NCI-H1105 (cell line): ENCODE measurements around the gene ZNF862.
"Not testable (repeated sequence)": the region's sequence is repeated elsewhere in the genome, so short reads cannot be mapped to it uniquely, and the experiment has no call there.

Source experiments
- DNase-seq: peaks from one replicate; lab custom pipeline; 2025; lab: John Stamatoyannopoulos, UW

ZNF862 gene

DNA sequence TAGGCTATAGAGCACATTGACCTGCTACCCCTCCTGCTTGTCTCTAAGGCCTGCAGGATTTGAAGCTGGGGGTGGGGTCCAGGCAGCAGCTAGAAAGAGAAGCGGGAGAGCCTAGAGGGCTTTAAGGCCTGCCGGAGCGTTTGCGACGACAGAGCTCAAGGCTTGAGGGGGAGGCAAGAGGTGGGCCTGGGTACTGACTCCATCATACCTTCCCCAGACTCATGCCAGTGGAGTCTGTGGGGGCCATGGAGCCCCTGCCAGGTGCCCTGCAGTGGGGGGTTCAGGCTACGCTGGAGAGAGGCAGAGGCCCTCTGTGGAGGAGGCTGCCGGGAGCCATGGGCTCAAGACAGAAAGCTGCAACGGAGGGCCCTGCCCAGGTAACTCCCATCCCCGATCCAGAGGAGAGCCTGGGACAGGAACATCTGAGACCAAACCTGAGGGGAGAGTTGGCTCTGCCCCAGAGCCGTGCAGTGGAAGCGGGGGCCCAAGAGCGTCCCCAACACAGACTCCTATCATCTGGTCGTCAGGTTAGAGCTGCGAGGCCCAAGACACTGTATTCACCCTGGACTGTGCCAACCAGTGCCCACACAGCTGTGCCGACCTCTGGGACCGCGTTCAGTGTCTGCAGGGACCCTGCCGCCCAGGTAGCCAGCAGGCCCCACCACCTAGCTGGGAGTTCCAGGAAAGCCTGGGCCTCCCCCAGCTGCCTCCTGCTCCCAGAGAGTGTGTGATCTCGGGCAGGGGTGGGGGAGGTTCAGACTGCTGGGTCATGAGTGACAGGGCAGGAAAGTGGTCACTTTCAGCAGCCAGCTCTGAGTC lies 13.2 kb upstream of the ZNF862 start:
- no peak for DNase-seq

DNA sequence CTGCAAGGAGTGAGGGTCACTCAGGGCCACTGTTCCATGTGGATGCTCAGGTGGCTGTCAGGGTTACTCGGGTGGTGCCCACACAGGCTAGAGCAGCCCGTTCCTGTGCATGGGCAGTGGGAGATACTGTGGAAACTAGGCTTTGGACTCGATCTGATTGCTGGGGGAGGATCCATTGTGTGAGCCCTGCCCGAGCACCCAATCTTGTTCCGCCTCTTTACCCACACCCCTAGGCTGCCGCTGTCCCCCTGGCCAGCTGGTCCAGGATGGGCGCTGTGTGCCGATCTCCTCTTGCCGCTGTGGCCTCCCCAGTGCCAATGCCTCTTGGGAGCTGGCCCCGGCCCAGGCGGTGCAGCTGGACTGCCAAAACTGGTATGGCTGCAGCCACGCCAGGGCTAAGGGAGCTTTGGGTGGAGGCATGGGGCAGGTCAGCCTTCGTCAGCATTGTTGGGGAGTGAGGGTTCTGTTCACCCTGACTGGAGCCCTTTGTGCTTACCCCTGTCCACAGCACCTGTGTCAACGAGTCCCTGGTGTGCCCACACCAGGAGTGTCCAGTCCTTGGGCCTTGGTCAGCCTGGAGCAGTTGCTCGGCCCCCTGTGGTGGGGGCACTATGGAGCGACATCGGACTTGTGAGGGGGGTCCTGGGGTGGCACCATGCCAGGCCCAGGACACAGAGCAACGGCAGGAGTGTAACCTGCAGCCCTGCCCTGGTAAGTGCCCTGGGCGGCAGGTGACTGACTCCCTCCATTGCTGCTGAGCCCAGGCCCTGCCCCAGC lies 12.4 kb upstream of the ZNF862 start:
- no peak for DNase-seq

DNA sequence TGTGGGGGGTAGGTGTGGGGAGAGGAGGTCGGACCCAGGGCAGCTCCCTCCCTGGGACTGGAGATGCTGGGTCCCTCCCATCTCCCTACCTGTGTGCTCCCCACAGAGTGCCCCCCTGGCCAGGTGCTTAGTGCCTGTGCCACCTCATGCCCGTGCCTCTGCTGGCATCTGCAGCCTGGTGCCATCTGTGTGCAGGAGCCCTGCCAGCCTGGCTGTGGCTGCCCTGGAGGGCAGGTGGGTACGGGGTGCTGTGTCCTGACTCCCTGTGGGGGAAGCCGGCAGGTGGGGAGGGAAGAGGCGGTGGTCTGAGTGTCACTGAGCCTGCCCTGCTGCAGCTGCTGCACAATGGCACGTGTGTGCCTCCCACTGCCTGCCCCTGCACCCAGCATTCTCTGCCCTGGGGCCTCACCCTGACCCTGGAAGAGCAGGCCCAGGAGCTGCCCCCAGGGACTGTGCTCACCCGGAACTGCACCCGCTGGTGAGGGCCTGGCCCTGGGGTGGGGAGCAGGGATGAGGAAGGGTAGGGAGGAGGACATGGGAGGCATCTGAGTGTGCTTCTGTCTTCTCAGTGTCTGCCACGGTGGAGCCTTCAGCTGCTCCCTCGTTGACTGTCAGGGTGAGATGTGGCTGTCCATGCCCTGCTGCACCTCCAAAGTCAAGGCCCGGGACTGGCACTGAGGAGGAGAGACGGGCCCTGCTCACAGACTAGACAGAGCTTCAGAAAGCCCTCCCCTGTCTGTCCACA lies 11.7 kb upstream of the ZNF862 start:
- DNase-seq = no peak

DNA sequence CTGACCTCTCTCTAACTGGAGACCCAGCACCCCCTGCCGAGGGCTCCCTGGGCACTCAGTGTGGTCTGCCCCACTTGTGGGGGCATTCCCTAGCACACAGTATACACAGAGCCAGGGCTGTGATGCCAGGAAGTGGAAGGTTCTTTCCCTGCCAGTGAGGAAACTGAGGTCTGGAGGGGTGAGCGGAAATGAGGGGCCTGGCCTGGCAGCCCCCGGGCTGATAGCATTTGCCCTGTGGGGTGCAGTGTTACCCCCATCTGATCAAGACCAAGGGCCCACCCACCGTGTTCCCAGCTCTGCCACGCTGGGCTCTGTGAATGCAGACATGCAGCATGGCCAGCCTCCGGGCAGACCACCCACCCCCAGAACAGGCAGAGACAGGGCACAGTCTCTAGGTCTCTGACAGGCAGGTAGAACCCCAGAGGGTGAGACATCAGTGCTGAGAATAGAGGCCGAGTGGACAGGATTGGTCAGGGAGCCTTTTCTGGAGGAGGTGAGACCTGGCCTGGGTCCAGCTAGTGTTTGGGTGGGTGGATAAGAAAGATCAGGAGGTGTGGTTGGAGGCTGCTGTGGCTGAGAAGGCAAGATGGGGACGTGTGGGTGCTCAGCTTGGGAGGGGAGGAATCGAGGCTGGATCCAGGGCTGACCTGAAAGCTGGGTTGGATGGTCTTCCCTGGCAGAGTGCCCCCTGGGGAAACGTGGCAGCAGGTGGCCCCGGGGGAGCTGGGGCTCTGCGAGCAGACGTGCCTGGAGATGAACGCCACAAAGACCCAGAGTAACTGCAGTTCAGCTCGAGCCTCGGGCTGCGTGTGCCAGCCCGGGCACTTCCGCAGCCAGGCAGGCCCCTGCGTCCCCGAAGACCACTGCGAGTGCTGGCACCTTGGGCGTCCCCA lies 10.8 kb upstream of the ZNF862 start:
- no peak for DNase-seq

DNA sequence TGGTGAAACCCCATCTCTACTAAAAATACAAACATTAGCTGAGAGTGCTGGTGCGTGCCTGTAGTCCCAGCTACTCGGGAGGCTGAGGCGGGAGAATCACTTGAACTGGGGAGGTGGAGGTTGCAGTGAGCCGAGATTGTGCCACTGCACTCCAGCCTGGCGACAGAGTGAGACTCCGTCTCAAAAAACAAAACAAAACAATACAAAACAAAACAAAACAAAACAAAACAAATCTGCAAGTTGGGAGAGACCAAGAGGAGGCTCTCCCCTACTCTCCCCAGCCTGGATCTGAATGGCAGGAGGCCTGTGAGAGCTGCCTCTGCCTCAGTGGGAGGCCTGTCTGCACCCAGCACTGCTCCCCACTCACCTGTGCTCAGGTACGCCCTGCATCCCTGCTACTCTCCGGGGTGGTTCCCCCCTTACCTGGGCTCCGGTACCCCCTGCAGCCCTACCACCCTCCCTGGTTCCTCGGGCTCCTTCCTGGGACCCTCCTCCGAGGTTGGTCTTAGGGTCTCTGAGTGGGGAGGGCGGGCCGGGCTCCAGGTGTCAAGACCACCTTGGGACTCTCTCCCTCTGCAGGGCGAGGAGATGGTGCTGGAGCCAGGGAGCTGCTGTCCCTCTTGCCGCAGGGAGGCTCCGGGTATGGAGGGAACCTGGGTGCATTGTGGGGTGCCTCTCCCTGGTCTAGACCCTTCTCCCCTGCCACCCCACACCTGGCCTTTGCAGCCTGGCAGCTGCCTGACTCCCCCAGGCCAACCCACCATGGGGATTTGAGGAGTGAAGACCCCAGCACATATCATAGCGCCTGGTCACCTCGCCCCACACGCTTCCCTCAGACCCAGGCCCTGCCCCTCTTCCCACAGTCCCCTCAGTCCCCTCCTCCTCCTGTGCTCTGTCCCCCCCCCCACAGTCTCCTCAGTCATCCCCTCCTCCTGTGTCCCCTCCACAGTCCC lies 9.5 kb upstream of the ZNF862 start:
- DNase-seq = no peak

DNA sequence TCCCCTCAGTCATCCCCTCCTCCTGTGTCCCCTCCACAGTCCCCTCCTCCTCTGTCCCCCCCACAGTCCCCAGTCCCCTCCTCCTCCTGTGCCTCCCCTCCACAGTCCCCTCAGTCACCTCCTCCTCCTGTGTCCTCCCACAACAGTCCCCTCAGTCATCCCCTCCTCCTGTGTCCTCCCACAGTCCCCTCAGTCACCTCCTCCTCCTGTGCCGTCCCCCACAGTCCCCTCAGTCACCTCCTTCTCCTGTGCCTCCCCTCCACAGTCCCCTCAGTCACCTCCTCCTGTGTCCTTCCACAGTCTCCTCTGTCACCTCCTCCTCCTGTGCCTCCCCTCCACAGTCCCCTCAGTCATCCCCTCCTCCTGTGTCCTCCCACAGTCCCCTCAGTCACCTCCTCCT lies 7.6 kb upstream of the ZNF862 start:
- DNase-seq = not testable (repeated sequence)

DNA sequence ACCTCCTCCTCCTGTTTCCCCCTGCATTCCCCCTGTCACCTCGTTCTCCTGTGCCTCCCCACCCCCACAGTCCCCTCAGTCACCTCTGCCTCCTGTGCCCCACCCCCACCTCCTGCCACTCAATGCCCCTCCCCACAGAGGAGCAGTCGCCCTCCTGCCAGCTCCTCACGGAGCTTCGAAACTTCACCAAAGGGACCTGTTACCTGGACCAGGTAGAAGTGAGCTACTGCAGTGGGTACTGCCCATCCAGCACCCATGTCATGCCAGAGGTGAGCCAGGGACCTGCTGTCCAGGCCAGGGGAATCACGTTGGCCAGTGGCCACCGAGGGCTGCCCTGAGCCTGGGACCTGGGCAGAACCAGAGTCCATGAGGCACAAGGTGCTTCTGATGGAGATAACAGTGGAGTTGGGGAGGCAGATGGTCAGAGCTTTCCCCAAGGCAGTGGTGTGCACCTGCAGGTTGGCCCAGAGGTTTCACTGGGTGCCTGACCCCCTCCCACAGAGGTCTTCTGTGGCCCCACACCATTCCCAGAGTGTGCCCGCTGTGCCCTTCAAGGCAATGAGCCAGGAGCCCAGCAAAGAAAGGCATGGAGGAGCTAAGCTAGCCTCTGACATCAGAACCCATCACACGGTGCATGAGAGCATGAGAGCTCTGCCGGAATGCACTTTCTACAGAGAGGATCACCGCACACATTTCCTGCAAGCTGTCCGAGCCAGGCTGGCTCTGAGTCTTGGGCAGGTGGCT lies 7.0 kb upstream of the ZNF862 start:
- DNase-seq = no peak

DNA sequence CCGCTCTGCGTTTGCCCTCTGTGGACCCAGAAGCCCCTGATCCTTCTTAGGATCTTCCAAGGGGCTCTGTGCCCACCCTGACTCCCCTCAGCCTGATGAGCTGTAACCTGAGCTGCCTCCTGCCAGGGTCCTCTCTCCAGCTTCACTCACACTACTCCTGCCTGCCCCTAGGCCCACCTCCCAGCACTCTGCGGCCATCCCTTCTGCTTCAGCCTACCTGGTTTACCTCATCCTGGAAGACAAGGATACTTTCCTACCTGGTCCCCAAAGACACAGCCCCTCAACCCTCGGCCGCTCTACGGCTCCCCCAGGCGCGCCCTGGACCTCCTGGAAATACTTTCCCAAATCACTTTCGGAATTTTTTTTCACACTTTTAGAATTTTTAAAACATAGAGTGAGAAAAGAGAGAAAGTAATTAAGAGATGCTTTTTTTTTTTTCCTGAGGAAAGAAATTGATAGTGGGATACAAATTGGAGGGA lies 6.4 kb upstream of the ZNF862 start:
- DNase-seq = no peak

DNA sequence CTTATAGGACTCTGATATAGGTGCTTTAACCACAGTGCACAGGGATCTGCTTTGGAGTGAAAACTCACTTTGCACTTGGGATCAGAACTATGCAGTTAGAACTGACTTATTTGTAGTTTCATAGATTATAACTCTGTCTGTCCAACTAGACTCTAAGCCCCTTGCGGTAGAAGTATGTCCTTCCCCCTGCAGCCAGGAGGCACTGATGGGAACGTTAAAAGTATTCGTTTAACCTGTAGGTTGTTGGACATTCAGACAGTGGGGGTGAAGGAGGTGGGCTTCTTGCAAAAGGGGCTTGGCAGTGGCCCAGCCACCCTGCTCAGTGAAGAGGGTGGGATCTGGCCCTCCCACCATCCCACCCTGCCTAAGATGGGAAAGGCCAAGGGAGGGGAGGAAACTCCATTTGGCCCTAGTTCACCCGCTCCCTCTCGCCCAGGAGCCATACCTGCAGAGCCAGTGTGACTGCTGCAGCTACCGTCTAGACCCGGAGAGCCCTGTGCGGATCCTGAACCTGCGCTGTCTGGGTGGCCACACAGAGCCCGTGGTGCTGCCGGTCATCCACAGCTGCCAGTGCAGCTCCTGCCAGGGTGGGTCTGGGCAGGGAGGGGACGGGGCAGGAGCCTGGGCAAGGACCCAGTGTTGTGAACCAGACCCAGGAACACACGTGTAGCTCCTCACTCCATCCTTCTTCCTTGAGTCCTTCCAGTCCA lies 5.7 kb upstream of the ZNF862 start:
- no peak for DNase-seq

DNA sequence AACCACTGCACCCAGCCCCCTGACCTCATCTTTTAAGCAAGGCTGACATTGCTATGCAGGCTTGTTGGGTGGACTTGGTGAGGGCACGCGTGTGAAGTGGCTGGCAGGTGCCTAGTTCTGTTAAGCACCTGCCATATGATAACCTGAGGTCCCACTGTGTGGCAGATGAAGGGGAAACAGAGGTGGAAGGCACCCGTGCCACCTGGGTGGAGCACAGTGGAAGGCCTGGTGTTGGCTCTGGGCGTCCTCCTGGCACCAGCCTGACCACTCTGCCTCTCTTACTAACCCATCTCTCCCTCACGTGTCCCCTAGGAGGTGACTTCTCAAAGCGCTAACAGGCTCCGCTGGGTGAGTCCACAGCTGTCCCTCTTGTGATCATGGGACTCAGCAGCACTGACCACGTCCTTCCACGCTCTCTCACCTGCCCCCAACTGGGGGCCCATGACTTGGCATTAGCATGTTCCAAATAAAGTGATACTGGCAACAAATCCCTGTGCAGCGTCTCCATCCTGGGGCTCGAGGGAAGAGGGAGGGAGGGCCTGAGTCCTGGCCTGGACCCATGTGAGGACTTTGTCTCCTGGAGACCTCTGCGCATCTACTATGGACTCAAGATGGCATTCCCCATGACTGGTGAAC lies 4.6 kb upstream of the ZNF862 start:
- no peak for DNase-seq

DNA sequence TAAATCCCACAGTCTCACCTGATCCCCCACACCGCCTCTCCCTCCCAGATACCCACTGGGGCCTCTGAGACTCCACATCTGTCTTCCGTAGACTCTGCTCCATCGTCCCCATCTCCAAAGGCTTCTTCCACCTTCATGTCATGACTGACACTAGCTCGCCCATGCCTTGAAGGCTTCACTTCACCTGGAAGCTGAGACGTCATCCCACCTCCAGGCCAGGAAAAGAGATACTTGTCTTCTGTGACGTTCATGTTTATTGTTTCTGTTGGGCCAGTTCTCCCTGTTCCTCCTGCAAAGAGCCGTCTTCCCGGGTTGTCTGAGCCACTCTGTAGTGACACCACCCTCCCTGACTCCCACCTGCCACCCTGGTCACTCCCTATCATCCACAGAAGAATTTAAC lies 3.6 kb upstream of the ZNF862 start:
- no peak for DNase-seq

DNA sequence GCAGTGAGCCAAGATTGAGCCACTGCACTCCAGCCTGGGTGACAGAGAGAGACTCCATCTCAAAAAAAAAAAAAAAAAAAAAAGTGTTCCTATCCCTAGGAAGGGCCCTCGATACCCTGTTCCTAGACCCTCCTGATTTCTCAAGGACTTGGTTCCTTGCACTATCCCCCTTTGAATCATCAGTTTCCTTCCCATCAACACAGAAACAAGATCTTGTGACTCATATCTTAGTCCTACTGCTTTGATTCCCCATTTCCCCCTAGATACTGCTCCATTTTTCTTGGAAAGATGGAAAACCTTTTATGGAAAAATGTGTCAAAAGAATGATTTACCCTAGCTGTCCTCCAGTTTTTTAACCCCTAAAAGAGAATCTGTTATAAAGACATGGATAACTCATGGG lies 1.7 kb upstream of the ZNF862 start:
- no peak for DNase-seq

DNA sequence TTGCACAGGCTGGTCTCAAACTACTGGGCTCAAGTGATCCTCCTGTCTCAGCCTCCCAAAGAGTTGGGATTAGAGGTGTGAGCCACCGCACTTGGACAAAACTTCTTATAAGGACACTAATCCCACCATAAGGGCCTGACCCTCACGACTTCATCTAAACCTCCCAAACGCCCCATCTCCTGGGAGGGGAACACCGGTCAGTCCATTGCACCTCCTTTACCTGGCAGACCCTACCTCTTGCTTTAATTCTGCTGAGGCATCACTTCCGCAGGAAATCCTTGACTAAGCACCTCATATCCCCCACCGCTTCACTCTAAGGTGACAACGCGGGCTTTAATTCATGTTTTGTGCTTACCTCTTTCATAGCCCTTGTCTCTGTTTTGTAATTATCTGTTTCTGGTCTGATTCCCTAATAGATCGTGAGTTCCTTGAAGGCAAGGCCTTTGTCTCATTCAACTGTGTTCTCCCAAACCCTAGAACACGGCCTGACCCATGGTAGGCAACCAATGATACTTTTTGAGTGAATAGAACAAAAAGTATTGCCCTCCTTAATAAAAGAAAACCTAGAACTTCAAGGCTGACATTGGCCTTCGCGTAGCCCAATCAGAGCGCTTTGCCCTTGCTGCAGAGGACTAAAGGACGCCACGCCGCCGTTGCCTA lies 481 bp upstream of the ZNF862 start:
- no peak for DNase-seq

DNA sequence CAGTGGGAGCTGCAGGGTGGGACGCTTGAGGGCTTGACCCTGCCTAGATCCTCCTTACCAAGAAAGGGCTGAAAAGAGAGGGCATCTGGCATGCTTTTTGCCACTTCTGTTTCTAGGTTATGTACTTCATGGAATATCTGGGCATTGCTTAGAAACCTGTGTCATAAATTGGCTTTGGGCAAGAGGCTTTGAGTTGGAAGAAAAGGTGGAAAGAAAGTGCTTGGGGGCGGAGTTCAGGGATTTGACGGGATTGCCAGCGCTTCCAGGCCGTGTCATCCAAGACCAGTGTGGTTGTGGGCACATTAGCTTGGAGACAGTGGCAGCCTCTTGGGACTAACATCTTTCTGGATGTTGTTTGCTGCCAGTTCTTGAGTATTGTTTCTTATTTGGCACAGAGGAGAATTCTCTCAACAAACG lies 825 bp downstream of the ZNF862 start:
- DNase-seq = no peak

DNA sequence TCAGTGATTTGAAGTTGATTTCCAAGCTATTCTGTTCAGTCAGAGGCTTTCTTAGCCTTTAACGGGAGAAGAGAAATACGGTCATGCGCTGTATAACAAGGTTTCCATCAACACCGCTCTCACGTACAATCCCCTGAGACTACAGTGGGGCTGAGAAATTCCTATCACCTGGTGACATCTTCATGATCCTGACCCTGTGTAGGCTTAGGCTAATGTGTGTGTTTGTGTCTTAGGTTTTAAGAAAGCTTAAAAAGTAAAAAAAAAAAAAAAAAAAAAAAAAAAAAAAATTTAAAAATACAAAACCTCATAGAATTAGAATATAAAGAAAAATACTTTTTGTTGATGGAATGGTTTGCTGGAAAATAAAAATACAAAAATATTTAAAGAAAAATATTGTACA lies 1.8 kb downstream of the ZNF862 start:
- no peak for DNase-seq

DNA sequence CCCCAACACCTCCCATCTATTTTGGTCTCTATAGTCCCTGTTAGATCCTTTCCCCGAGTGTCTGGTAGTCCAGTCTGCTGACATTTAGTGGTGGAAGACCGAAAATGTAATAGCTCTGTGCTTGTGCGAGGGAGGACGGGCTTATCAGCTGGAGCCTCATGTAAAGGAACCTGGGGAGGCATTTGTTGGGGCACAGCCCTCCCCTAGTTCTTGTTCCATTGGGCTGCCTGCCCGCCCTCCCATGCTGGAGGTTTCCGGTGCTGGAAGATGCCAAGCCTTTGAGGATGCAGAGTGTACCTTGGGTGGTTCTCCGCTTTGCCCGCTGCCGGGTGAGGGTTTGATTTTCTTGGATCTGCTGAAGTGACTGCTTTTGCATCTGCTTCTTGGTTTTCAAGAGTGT lies 5.4 kb downstream of the ZNF862 start:
- DNase-seq = no peak

DNA sequence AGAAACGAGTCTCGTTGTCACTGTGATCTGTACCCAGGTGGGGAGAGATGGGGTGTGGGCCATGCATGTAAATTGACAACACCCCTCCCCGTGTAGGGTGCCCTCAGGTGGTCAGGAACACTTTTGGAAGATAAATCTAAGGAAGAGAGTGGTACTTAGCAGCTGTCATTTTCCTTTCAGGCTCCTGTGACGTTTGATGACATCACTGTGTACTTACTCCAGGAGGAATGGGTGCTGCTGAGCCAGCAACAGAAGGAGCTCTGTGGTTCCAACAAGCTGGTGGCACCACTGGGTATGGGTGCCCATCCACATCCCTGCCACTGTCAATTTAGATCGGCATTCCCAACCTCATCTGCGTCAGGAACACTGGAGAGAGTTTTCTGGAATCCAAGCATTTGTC lies 6.3 kb downstream of the ZNF862 start:
- no peak for DNase-seq
